ENCODE data around the gene FAM217A.
"Not testable (repeated sequence)": the region's sequence is repeated elsewhere in the genome, so short reads cannot be mapped to it uniquely, and the experiment has no call there.

Gene FAM217A

GRCh38 chr6:4114123-4114522 is 35.2 kb upstream of the FAM217A start:
- H3K36me3 ChIP-seq (ENCODE audit: insufficient read depth, insufficient read length, low read length): peaks cover 29% of the 10 kb centered on the region
- no peak for TF ChIP-seq YY1 (IDR thresholded peaks at IDR 0.05; ENCODE audit: insufficient read depth, insufficient read length)
- no peak for TF ChIP-seq ZNF274 (IDR thresholded peaks at IDR 0.05; ENCODE audit: low read depth, low read length)
- TF ChIP-seq SUZ12 (IDR thresholded peaks at IDR 0.05; ENCODE audit: extremely low read depth, insufficient read depth, insufficient read length): no peak

DNA sequence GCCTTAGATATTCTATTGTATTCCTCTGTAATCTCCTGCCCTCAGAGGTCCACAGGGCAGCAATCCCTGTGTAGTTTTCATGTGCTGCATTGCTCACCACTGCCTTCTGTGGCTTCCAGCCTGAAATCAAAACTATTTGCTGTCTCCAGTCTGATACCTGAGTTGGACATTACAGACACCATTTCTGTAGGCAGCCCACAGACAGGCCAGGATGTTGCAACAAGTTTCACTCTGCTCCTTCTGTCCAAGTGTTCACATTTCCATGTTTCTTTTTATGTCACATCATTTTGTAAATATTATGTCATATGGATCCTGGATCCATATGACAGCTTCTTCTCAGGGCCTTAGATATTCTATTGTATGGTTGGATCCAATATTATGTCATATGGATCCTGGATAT is 34.7 kb upstream of the FAM217A start:
- 0 out of 2 replicates have a peak, but pooled peaks cover 5% of the 10 kb centered on the region for H3K9me3 ChIP-seq (ENCODE audit: insufficient read depth, low read length)
- DNase-seq (ENCODE audit: low read depth, low spot score): no peak
- H3K27me3 ChIP-seq (ENCODE audit: insufficient read depth, insufficient read length): no peaks in the 10 kb centered on the region
- no peak for TF ChIP-seq YY1 (IDR thresholded peaks at IDR 0.05; ENCODE audit: insufficient read depth, insufficient read length)
- no peak for TF ChIP-seq SUZ12 (IDR thresholded peaks at IDR 0.05; ENCODE audit: extremely low read depth, insufficient read depth, insufficient read length)
- no peak for TF ChIP-seq ZNF274 (IDR thresholded peaks at IDR 0.05; ENCODE audit: low read depth, low read length)
- no peak overlapping the region for H3K9ac ChIP-seq (ENCODE audit: insufficient read length, low read depth)
- H3K4me3 ChIP-seq (ENCODE audit: insufficient read length, low read depth): no peak overlapping the region
- peaks cover 24% of the 10 kb centered on the region for H3K36me3 ChIP-seq (ENCODE audit: insufficient read depth, insufficient read length, low read length)
- no peaks in the 10 kb centered on the region for H3K4me1 ChIP-seq (ENCODE audit: insufficient read depth, insufficient read length)

More at GRCh38 chr6:4114123-4114522, 35.2 kb upstream of the FAM217A start:
- no peaks in the 10 kb centered on the region for H3K4me1 ChIP-seq (ENCODE audit: insufficient read depth, insufficient read length)
- H3K9ac ChIP-seq (ENCODE audit: insufficient read length, low read depth): no peak overlapping the region
- no peaks in the 10 kb centered on the region for H3K27me3 ChIP-seq (ENCODE audit: insufficient read depth, insufficient read length)
- 0 out of 2 replicates have a peak, but pooled peaks cover 5% of the 10 kb centered on the region for H3K9me3 ChIP-seq (ENCODE audit: insufficient read depth, low read length)
- H3K4me3 ChIP-seq (ENCODE audit: insufficient read length, low read depth): no peak overlapping the region
- no peak for DNase-seq (ENCODE audit: low read depth, low spot score)

DNA sequence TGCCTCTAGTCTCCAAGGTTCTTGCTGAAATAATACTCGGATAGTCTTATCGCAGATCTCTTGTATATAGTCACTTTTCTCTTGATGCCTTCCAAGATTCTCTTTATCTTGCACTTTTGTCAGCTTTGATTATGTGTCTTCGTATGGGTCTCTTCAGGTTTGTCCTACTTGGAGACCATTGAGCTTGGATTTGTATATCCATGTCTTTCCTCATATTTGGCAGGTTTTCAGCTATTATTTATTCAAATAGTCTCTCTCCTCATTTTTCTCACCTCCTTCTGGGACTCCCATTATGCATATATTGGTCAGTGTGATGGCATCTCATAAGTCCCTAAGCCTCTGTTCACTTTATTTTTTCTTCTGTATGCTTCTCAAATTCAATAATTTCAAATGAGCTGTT is 33.4 kb upstream of the FAM217A start:
- no peak for DNase-seq (ENCODE audit: low read depth, low spot score)
- 0 out of 2 replicates have a peak, but pooled peaks cover 5% of the 10 kb centered on the region for H3K9me3 ChIP-seq (ENCODE audit: insufficient read depth, low read length)
- H3K9ac ChIP-seq (ENCODE audit: insufficient read length, low read depth): no peak overlapping the region
- no peaks in the 10 kb centered on the region for H3K27me3 ChIP-seq (ENCODE audit: insufficient read depth, insufficient read length)
- TF ChIP-seq YY1 (IDR thresholded peaks at IDR 0.05; ENCODE audit: insufficient read depth, insufficient read length): no peak
- no peak for TF ChIP-seq SUZ12 (IDR thresholded peaks at IDR 0.05; ENCODE audit: extremely low read depth, insufficient read depth, insufficient read length)
- H3K4me1 ChIP-seq (ENCODE audit: insufficient read depth, insufficient read length): no peaks in the 10 kb centered on the region
- H3K4me3 ChIP-seq (ENCODE audit: insufficient read length, low read depth): no peak overlapping the region
- peaks cover 20% of the 10 kb centered on the region for H3K36me3 ChIP-seq (ENCODE audit: insufficient read depth, insufficient read length, low read length)

- not testable (repeated sequence) for H3K4me3 ChIP-seq (ENCODE audit: insufficient read length, low read depth); H3K4me1 ChIP-seq (ENCODE audit: insufficient read depth, insufficient read length); H3K36me3 ChIP-seq (ENCODE audit: insufficient read depth, insufficient read length, low read length); H3K9me3 ChIP-seq (ENCODE audit: insufficient read depth, low read length); H3K27me3 ChIP-seq (ENCODE audit: insufficient read depth, insufficient read length); H3K9ac ChIP-seq (ENCODE audit: insufficient read length, low read depth); DNase-seq (ENCODE audit: low read depth, low spot score)
These were observed 30.5 kb upstream of the FAM217A start for GRCh38 chr6:4109363-4109815.

- H3K4me1 ChIP-seq (ENCODE audit: insufficient read depth, insufficient read length): no peaks in the 10 kb centered on the region
These were observed 29.7 kb upstream of the FAM217A start for GRCh38 chr6:4108561-4109093.

DNA sequence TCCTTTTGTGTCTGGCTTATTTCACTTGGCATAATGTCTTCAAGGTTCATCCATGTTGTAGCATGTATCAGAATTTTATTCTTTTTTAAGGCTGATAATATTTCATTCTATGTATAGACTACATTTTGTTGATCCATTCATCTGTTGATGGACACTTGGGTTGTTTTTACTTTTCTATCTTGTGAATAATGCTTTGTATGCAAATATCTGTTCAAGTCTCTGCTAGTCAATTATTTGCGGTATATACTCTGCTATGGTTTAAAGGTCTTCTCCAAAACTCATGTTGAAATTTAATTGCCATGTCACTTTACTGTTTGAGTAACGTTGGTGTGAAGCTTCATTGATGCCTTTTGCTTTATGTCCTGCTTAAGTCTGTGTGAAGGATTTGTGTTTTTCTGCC is 28.9 kb upstream of the FAM217A start:
- Histone ChIP-seq H3K36me3 (ENCODE audit: insufficient read depth, insufficient read length, low read length) (no peaks in the 10 kb centered on the region), H3K27me3 (ENCODE audit: insufficient read depth, insufficient read length) (no peaks in the 10 kb centered on the region), H3K9ac (ENCODE audit: insufficient read length, low read depth) (no peak overlapping the region), H3K4me3 (ENCODE audit: insufficient read length, low read depth) (no peak overlapping the region), H3K9me3 (ENCODE audit: insufficient read depth, low read length) (0 out of 2 replicates have a peak, but pooled peaks cover 5% of the 10 kb centered on the region), H3K4me1 (ENCODE audit: insufficient read depth, insufficient read length) (no peaks in the 10 kb centered on the region)
- TF ChIP-seq YY1 (IDR thresholded peaks at IDR 0.05; ENCODE audit: insufficient read depth, insufficient read length) (no peak), ZNF274 (IDR thresholded peaks at IDR 0.05; ENCODE audit: low read depth, low read length) (no peak), SUZ12 (IDR thresholded peaks at IDR 0.05; ENCODE audit: extremely low read depth, insufficient read depth, insufficient read length) (no peak)
- DNase-seq (ENCODE audit: low read depth, low spot score): no peak

More at GRCh38 chr6:4108561-4109093, 29.7 kb upstream of the FAM217A start:
- TF ChIP-seq SUZ12 (IDR thresholded peaks at IDR 0.05; ENCODE audit: extremely low read depth, insufficient read depth, insufficient read length) (no peak), YY1 (IDR thresholded peaks at IDR 0.05; ENCODE audit: insufficient read depth, insufficient read length) (no peak), ZNF274 (IDR thresholded peaks at IDR 0.05; ENCODE audit: low read depth, low read length) (no peak)
- no peaks in the 10 kb centered on the region for H3K36me3 ChIP-seq (ENCODE audit: insufficient read depth, insufficient read length, low read length)
- 0 out of 2 replicates have a peak, but pooled peaks cover 5% of the 10 kb centered on the region for H3K9me3 ChIP-seq (ENCODE audit: insufficient read depth, low read length)
- no peak overlapping the region for H3K4me3 ChIP-seq (ENCODE audit: insufficient read length, low read depth)
- DNase-seq (ENCODE audit: low read depth, low spot score): no peak
- H3K27me3 ChIP-seq (ENCODE audit: insufficient read depth, insufficient read length): no peaks in the 10 kb centered on the region
- H3K9ac ChIP-seq (ENCODE audit: insufficient read length, low read depth): no peak overlapping the region

DNA sequence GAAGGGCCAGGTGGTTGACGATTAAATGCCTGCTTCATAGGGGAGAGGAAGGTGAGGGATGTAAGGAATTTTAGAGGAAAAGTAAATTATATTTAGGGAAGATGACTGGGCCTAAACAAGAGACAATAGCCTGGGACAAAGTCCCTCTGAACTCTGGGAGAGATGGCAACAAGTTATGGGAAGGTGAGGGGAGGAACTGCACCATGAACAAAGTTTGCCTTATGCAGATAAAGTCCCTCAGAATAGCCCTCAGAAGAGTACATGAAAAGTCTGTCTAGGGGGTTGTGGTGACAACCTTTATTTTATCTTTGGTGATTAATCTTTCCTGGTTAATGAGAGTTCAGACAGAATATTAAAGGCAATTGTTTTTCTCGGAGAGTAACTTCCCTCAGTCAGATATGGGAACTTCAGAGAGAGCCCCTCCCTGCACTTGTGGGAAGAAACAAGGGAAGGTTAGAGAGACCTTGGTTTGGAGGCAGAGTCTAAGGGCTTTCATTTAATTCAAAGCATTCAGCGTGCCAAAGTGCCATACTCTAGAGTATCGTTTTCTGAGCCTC is 27.1 kb upstream of the FAM217A start:
- Histone ChIP-seq H3K36me3 (ENCODE audit: insufficient read depth, insufficient read length, low read length) (no peaks in the 10 kb centered on the region), H3K4me1 (ENCODE audit: insufficient read depth, insufficient read length) (no peaks in the 10 kb centered on the region), H3K9me3 (ENCODE audit: insufficient read depth, low read length) (no peaks in the 10 kb centered on the region), H3K9ac (ENCODE audit: insufficient read length, low read depth) (no peak overlapping the region), H3K27me3 (ENCODE audit: insufficient read depth, insufficient read length) (no peaks in the 10 kb centered on the region), H3K4me3 (ENCODE audit: insufficient read length, low read depth) (no peak overlapping the region)
- TF ChIP-seq YY1 (IDR thresholded peaks at IDR 0.05; ENCODE audit: insufficient read depth, insufficient read length) (no peak), ZNF274 (IDR thresholded peaks at IDR 0.05; ENCODE audit: low read depth, low read length) (no peak), SUZ12 (IDR thresholded peaks at IDR 0.05; ENCODE audit: extremely low read depth, insufficient read depth, insufficient read length) (no peak)
- no peak for DNase-seq (ENCODE audit: low read depth, low spot score)
